ENCODE measurements around the gene NT5M. TPM values are rescaled to one million over a fixed set of nuclear protein-coding genes. Genes with fewer than 3 reads are reported as not detected.
"Not testable (repeated sequence)": the region's sequence is repeated elsewhere in the genome, so short reads cannot be mapped to it uniquely, and the experiment has no call there.

Gene NT5M
- total and polyA plus RNA-seq, 2 donors = 6.0 to 7.3 TPM

GRCh38 chr17:17269926-17270773 is 33.0 kb upstream of the NT5M start:
- Histone ChIP-seq H3K4me3 (ENCODE audit: low read length in 2 of 2) (no peak overlapping the region), H3K4me1 (ENCODE audit: control insufficient read depth in 2 of 2, insufficient read depth in 2 of 2, low read length in 2 of 2) (no peaks in the 10 kb centered on the region), H3K36me3 (ENCODE audit: control insufficient read depth in 2 of 2, insufficient read depth in 2 of 2, low read length in 1 of 2) (peaks cover 57 to 86% of the 10 kb centered on the region in 2 donors), H3K27ac (ENCODE audit: low read depth in 1 of 2, low read length in 1 of 2) (no peak overlapping the region), H3K27me3 (ENCODE audit: control insufficient read depth in 2 of 2, insufficient read depth in 1 of 2, low read length in 1 of 2) (no peaks in the 10 kb centered on the region), H3K9me3 (ENCODE audit: control insufficient read depth in 2 of 2, insufficient read depth in 1 of 2, low read length in 1 of 2) (no peaks in the 10 kb centered on the region)
- WGBS = 97% methylated on average over 9 of the region's 9 CpGs
- DNase-seq (ENCODE audit: low read depth in 6 of 9, low spot score in 9 of 9) = no peak

- Histone ChIP-seq H3K4me3 (ENCODE audit: low read length in 2 of 2) (no peak overlapping the region), H3K4me1 (ENCODE audit: control insufficient read depth in 2 of 2, insufficient read depth in 2 of 2, low read length in 2 of 2) (peaks cover 6 to 7% of the 10 kb centered on the region in 2 donors), H3K27me3 (ENCODE audit: control insufficient read depth in 2 of 2, insufficient read depth in 1 of 2, low read length in 1 of 2) (no peaks in the 10 kb centered on the region), H3K36me3 (ENCODE audit: control insufficient read depth in 2 of 2, insufficient read depth in 2 of 2, low read length in 1 of 2) (peaks cover 23 to 46% of the 10 kb centered on the region in 2 donors), H3K27ac (ENCODE audit: low read depth in 1 of 2, low read length in 1 of 2) (no peak overlapping the region), H3K9me3 (ENCODE audit: control insufficient read depth in 2 of 2, insufficient read depth in 1 of 2, low read length in 1 of 2) (no peaks in the 10 kb centered on the region)
- no peak for DNase-seq (ENCODE audit: low read depth in 6 of 9, low spot score in 9 of 9)
- WGBS = 73% methylated on average over 6 of the region's 6 CpGs
These were observed 27.2 kb upstream of the NT5M start for GRCh38 chr17:17275971-17276370.

- peaks cover 12 to 14% of the 10 kb centered on the region in 2 donors for H3K4me1 ChIP-seq (ENCODE audit: control insufficient read depth in 2 of 2, insufficient read depth in 2 of 2, low read length in 2 of 2)
- not testable (repeated sequence) for H3K9me3 ChIP-seq (ENCODE audit: control insufficient read depth in 2 of 2, insufficient read depth in 1 of 2, low read length in 1 of 2); DNase-seq (ENCODE audit: low read depth in 6 of 9, low spot score in 9 of 9); H3K27ac ChIP-seq (ENCODE audit: low read depth in 1 of 2, low read length in 1 of 2); H3K4me3 ChIP-seq (ENCODE audit: low read length in 2 of 2); H3K27me3 ChIP-seq (ENCODE audit: control insufficient read depth in 2 of 2, insufficient read depth in 1 of 2, low read length in 1 of 2)
- WGBS = 96% methylated on average over 5 of the region's 5 CpGs
- peaks cover 20 to 38% of the 10 kb centered on the region in 2 donors for H3K36me3 ChIP-seq (ENCODE audit: control insufficient read depth in 2 of 2, insufficient read depth in 2 of 2, low read length in 1 of 2)
These were observed 25.7 kb upstream of the NT5M start for GRCh38 chr17:17277431-17277830.

GRCh38 chr17:17279316-17279715 is 23.9 kb upstream of the NT5M start:
- Histone ChIP-seq H3K27me3 (ENCODE audit: control insufficient read depth in 2 of 2, insufficient read depth in 1 of 2, low read length in 1 of 2) (no peaks in the 10 kb centered on the region), H3K36me3 (ENCODE audit: control insufficient read depth in 2 of 2, insufficient read depth in 2 of 2, low read length in 1 of 2) (peaks cover 8 to 20% of the 10 kb centered on the region in 2 donors), H3K4me1 (ENCODE audit: control insufficient read depth in 2 of 2, insufficient read depth in 2 of 2, low read length in 2 of 2) (peaks cover 12 to 14% of the 10 kb centered on the region in 2 donors), H3K27ac (ENCODE audit: low read depth in 1 of 2, low read length in 1 of 2) (no peak overlapping the region), H3K4me3 (ENCODE audit: low read length in 2 of 2) (peak overlapping the region in 1 of 2 donors; percentile 99), H3K9me3 (ENCODE audit: control insufficient read depth in 2 of 2, insufficient read depth in 1 of 2, low read length in 1 of 2) (no peaks in the 10 kb centered on the region)
- DNase-seq (ENCODE audit: low read depth in 6 of 9, low spot score in 9 of 9) = no peak
- WGBS = 80% methylated on average over 4 of the region's 4 CpGs

GRCh38 chr17:17280613-17281549 is 22.3 kb upstream of the NT5M start, which contains the start of gene COPS3:
COPS3 (minus strand) TSS chr17:17281246; CDS start chr17:17281186, 60 bp downstream.
- no peaks in the 10 kb centered on the region for H3K27me3 ChIP-seq (ENCODE audit: control insufficient read depth in 2 of 2, insufficient read depth in 1 of 2, low read length in 1 of 2)
- under 1% methylated on average over 80 of the region's 80 CpGs for WGBS
- peak within 1 kb of the TSS; percentile 99 to 100 for H3K4me3 ChIP-seq (ENCODE audit: low read length in 2 of 2)
- no peaks in the 10 kb centered on the region for H3K9me3 ChIP-seq (ENCODE audit: control insufficient read depth in 2 of 2, insufficient read depth in 1 of 2, low read length in 1 of 2)
- peaks cover 0 to 6% of the 10 kb centered on the region in 2 donors for H3K36me3 ChIP-seq (ENCODE audit: control insufficient read depth in 2 of 2, insufficient read depth in 2 of 2, low read length in 1 of 2)
- peak within 1 kb of the TSS; percentile 97 to 98 for H3K27ac ChIP-seq (ENCODE audit: low read depth in 1 of 2, low read length in 1 of 2)
- H3K4me1 ChIP-seq (ENCODE audit: control insufficient read depth in 2 of 2, insufficient read depth in 2 of 2, low read length in 2 of 2) = peaks cover 12 to 14% of the 10 kb centered on the region in 2 donors
- peak; percentile 95 to 99 (median 98) for DNase-seq (ENCODE audit: low read depth in 6 of 9, low spot score in 9 of 9)

- no peaks in the 10 kb centered on the region for H3K27me3 ChIP-seq (ENCODE audit: control insufficient read depth in 2 of 2, insufficient read depth in 1 of 2, low read length in 1 of 2)
- H3K27ac ChIP-seq (ENCODE audit: low read depth in 1 of 2, low read length in 1 of 2) = no peak overlapping the region
- H3K9me3 ChIP-seq (ENCODE audit: control insufficient read depth in 2 of 2, insufficient read depth in 1 of 2, low read length in 1 of 2) = no peaks in the 10 kb centered on the region
- 95% methylated on average over 5 of the region's 5 CpGs for WGBS
- no peak for DNase-seq (ENCODE audit: low read depth in 6 of 9, low spot score in 9 of 9)
- H3K4me1 ChIP-seq (ENCODE audit: control insufficient read depth in 2 of 2, insufficient read depth in 2 of 2, low read length in 2 of 2) = peaks cover 5 to 8% of the 10 kb centered on the region in 2 donors
- H3K36me3 ChIP-seq (ENCODE audit: control insufficient read depth in 2 of 2, insufficient read depth in 2 of 2, low read length in 1 of 2) = no peaks in the 10 kb centered on the region
- no peak overlapping the region for H3K4me3 ChIP-seq (ENCODE audit: low read length in 2 of 2)
These were observed 17.2 kb upstream of the NT5M start for GRCh38 chr17:17285951-17286350.

- no peak for DNase-seq (ENCODE audit: low read depth in 6 of 9, low spot score in 9 of 9)
- no peaks in the 10 kb centered on the region for H3K4me1 ChIP-seq (ENCODE audit: control insufficient read depth in 2 of 2, insufficient read depth in 2 of 2, low read length in 2 of 2)
- no peaks in the 10 kb centered on the region for H3K27me3 ChIP-seq (ENCODE audit: control insufficient read depth in 2 of 2, insufficient read depth in 1 of 2, low read length in 1 of 2)
- WGBS = 96% methylated on average over 4 of the region's 4 CpGs
- no peak overlapping the region for H3K27ac ChIP-seq (ENCODE audit: low read depth in 1 of 2, low read length in 1 of 2)
- no peaks in the 10 kb centered on the region for H3K36me3 ChIP-seq (ENCODE audit: control insufficient read depth in 2 of 2, insufficient read depth in 2 of 2, low read length in 1 of 2)
- H3K4me3 ChIP-seq (ENCODE audit: low read length in 2 of 2) = no peak overlapping the region
- no peaks in the 10 kb centered on the region for H3K9me3 ChIP-seq (ENCODE audit: control insufficient read depth in 2 of 2, insufficient read depth in 1 of 2, low read length in 1 of 2)
These were observed 14.1 kb upstream of the NT5M start for GRCh38 chr17:17289086-17289485.

- 88% methylated on average over 7 of the region's 7 CpGs for WGBS
- Histone ChIP-seq H3K27me3 (ENCODE audit: control insufficient read depth in 2 of 2, insufficient read depth in 1 of 2, low read length in 1 of 2) (no peaks in the 10 kb centered on the region), H3K4me3 (ENCODE audit: low read length in 2 of 2) (no peak overlapping the region), H3K4me1 (ENCODE audit: control insufficient read depth in 2 of 2, insufficient read depth in 2 of 2, low read length in 2 of 2) (no peaks in the 10 kb centered on the region), H3K27ac (ENCODE audit: low read depth in 1 of 2, low read length in 1 of 2) (no peak overlapping the region), H3K9me3 (ENCODE audit: control insufficient read depth in 2 of 2, insufficient read depth in 1 of 2, low read length in 1 of 2) (no peaks in the 10 kb centered on the region), H3K36me3 (ENCODE audit: control insufficient read depth in 2 of 2, insufficient read depth in 2 of 2, low read length in 1 of 2) (no peaks in the 10 kb centered on the region)
- DNase-seq (ENCODE audit: low read depth in 6 of 9, low spot score in 9 of 9) = no peak
These were observed 13.5 kb upstream of the NT5M start for GRCh38 chr17:17289701-17290100.

- DNase-seq (ENCODE audit: low read depth in 6 of 9, low spot score in 9 of 9) = no peak
- 95% methylated on average over 4 of the region's 4 CpGs for WGBS
- H3K36me3 ChIP-seq (ENCODE audit: control insufficient read depth in 2 of 2, insufficient read depth in 2 of 2, low read length in 1 of 2) = no peaks in the 10 kb centered on the region
- no peaks in the 10 kb centered on the region for H3K27me3 ChIP-seq (ENCODE audit: control insufficient read depth in 2 of 2, insufficient read depth in 1 of 2, low read length in 1 of 2)
- no peak overlapping the region for H3K4me3 ChIP-seq (ENCODE audit: low read length in 2 of 2)
- H3K27ac ChIP-seq (ENCODE audit: low read depth in 1 of 2, low read length in 1 of 2) = no peak overlapping the region
- H3K9me3 ChIP-seq (ENCODE audit: control insufficient read depth in 2 of 2, insufficient read depth in 1 of 2, low read length in 1 of 2) = no peaks in the 10 kb centered on the region
- H3K4me1 ChIP-seq (ENCODE audit: control insufficient read depth in 2 of 2, insufficient read depth in 2 of 2, low read length in 2 of 2) = no peaks in the 10 kb centered on the region
These were observed 8.0 kb upstream of the NT5M start for GRCh38 chr17:17295141-17295540.

Measured in thymus (tissue), 11 donors.